Measurements from ENCODE around the gene KRTAP3-2. TPM values are rescaled to one million over a fixed set of nuclear protein-coding genes. Genes with fewer than 3 reads are reported as not detected.

Gene KRTAP3-2
- total RNA-seq, 1 experiment from 2014 or later = not detected

GRCh38 chr17:40967582-40967981, 32.1 kb downstream of the KRTAP3-2 start:
- no peak for DNase-seq (ENCODE audit: low read depth)

GRCh38 chr17:40966848-40967247, 32.9 kb downstream of the KRTAP3-2 start, which contains the start of gene KRT39:
Gene KRT39, minus strand, starts transcription at chr17:40966948. Its CDS starts 92 bp downstream, at chr17:40966856.
- no peak for DNase-seq (ENCODE audit: low read depth)

GRCh38 chr17:40963838-40964237, 35.9 kb downstream of the KRTAP3-2 start:
- DNase-seq (ENCODE audit: low read depth) = peak; percentile 51

- no peak for DNase-seq (ENCODE audit: low read depth)
Observed at GRCh38 chr17:40962059-40962561, 37.6 kb downstream of the KRTAP3-2 start.

- DNase-seq (ENCODE audit: low read depth) = no peak
Observed at GRCh38 chr17:40961591-40961990, 38.1 kb downstream of the KRTAP3-2 start.

- DNase-seq (ENCODE audit: low read depth) = no peak
Observed at GRCh38 chr17:40960144-40960543, 39.6 kb downstream of the KRTAP3-2 start.

GRCh38 chr17:40958086-40958953, 41.4 kb downstream of the KRTAP3-2 start:
- DNase-seq (ENCODE audit: low read depth) = no peak

- DNase-seq (ENCODE audit: low read depth) = peak; percentile 94
Observed at GRCh38 chr17:40956401-40957254, 43.1 kb downstream of the KRTAP3-2 start.

- peak; percentile 69 for DNase-seq (ENCODE audit: low read depth)
Observed at GRCh38 chr17:40953881-40954280, 45.8 kb downstream of the KRTAP3-2 start.

GRCh38 chr17:40952661-40953060, 47.0 kb downstream of the KRTAP3-2 start:
- DNase-seq (ENCODE audit: low read depth) = no peak

GRCh38 chr17:40952154-40952553, 47.6 kb downstream of the KRTAP3-2 start:
- no peak for DNase-seq (ENCODE audit: low read depth)

- no peak for DNase-seq (ENCODE audit: low read depth)
Observed at GRCh38 chr17:40951011-40951622, 48.6 kb downstream of the KRTAP3-2 start.

GRCh38 chr17:40950176-40950575, 49.5 kb downstream of the KRTAP3-2 start:
- DNase-seq (ENCODE audit: low read depth) = no peak

GRCh38 chr17:40949418-40949817, 50.3 kb downstream of the KRTAP3-2 start:
- no peak for DNase-seq (ENCODE audit: low read depth)

Small RNA genes within 50 kb of the gene (small RNA-seq; reads per million reads assigned to genes)
- gene KRTAP3-4P = not detected

Other genes with a start within 250 kb of the KRTAP3-2 start
- not detected in 2 replicates for gene KRT25, start 244.6 kb downstream of the KRTAP3-2 start, total RNA-seq (2014; rRNA removed; shearing (Covaris generic))
- gene KRT26, start 227.7 kb downstream of the KRTAP3-2 start, total RNA-seq (2014; rRNA removed; shearing (Covaris generic)) = not detected in 2 replicates
- gene KRT27, start 217.4 kb downstream of the KRTAP3-2 start, total RNA-seq (2014; rRNA removed; shearing (Covaris generic)) = not detected in 2 replicates
- not detected in 2 replicates for gene KRT28, start 199.9 kb downstream of the KRTAP3-2 start, total RNA-seq (2014; rRNA removed; shearing (Covaris generic))
- gene KRT10, start 177.3 kb downstream of the KRTAP3-2 start, total RNA-seq (2014; rRNA removed; shearing (Covaris generic)) = 24.0 and 32.4 TPM in 2 replicates
- gene KRT12, start 132.7 kb downstream of the KRTAP3-2 start, total RNA-seq (2014; rRNA removed; shearing (Covaris generic)) = not detected in 2 replicates
- gene KRT20, start 114.7 kb downstream of the KRTAP3-2 start, total RNA-seq (2014; rRNA removed; shearing (Covaris generic)) = not detected in 2 replicates
- 0.33 TPM in 1 of 2 replicates, not detected in the other for gene KRT23, start 62.3 kb downstream of the KRTAP3-2 start, total RNA-seq (2014; rRNA removed; shearing (Covaris generic))
- gene KRT39, start 33.0 kb downstream of the KRTAP3-2 start, total RNA-seq (2014; rRNA removed; shearing (Covaris generic)) = not detected in 2 replicates
- gene KRT40, start 15.6 kb downstream of the KRTAP3-2 start, total RNA-seq (2014; rRNA removed; shearing (Covaris generic)) = not detected in 2 replicates
- not detected in 2 replicates for gene KRTAP3-3, start 5.7 kb downstream of the KRTAP3-2 start, total RNA-seq (2014; rRNA removed; shearing (Covaris generic))
- gene KRTAP3-1, start 9.2 kb upstream of the KRTAP3-2 start, total RNA-seq (2014; rRNA removed; shearing (Covaris generic)) = not detected in 2 replicates
- gene KRTAP1-5, start 27.3 kb upstream of the KRTAP3-2 start, total RNA-seq (2014; rRNA removed; shearing (Covaris generic)) = not detected in 2 replicates
- gene KRTAP1-4, start 30.3 kb upstream of the KRTAP3-2 start, total RNA-seq (2014; rRNA removed; shearing (Covaris generic)) = not detected in 2 replicates
- not detected in 2 replicates for gene KRTAP1-3, start 35.0 kb upstream of the KRTAP3-2 start, total RNA-seq (2014; rRNA removed; shearing (Covaris generic))
- not detected in 2 replicates for gene KRTAP1-1, start 41.5 kb upstream of the KRTAP3-2 start, total RNA-seq (2014; rRNA removed; shearing (Covaris generic))
- 2.0 TPM in 1 of 2 replicates, not detected in the other for gene KRTAP2-1, start 47.4 kb upstream of the KRTAP3-2 start, total RNA-seq (2014; rRNA removed; shearing (Covaris generic))
- not detected in 2 replicates for gene KRTAP2-2, start 55.3 kb upstream of the KRTAP3-2 start, total RNA-seq (2014; rRNA removed; shearing (Covaris generic))
- 1.2 and 6.2 TPM in 2 replicates for gene KRTAP2-3, start 60.2 kb upstream of the KRTAP3-2 start, total RNA-seq (2014; rRNA removed; shearing (Covaris generic))
- gene KRTAP2-4, start 66.0 kb upstream of the KRTAP3-2 start, total RNA-seq (2014; rRNA removed; shearing (Covaris generic)) = not detected in 2 replicates
- gene KRTAP4-7, start 84.2 kb upstream of the KRTAP3-2 start, total RNA-seq (2014; rRNA removed; shearing (Covaris generic)) = not detected in 2 replicates
- gene KRTAP4-8, start 98.2 kb upstream of the KRTAP3-2 start, total RNA-seq (2014; rRNA removed; shearing (Covaris generic)) = not detected in 2 replicates
- not detected in 2 replicates for gene KRTAP4-16, start 102.3 kb upstream of the KRTAP3-2 start, total RNA-seq (2014; rRNA removed; shearing (Covaris generic))
- gene KRTAP4-9, start 105.5 kb upstream of the KRTAP3-2 start, total RNA-seq (2014; rRNA removed; shearing (Covaris generic)) = 0.29 and 0.57 TPM in 2 replicates
- gene KRTAP4-11, start 118.5 kb upstream of the KRTAP3-2 start, total RNA-seq (2014; rRNA removed; shearing (Covaris generic)) = not detected in 2 replicates
- not detected in 2 replicates for gene KRTAP4-12, start 124.3 kb upstream of the KRTAP3-2 start, total RNA-seq (2014; rRNA removed; shearing (Covaris generic))
- not detected in 2 replicates for gene KRTAP4-6, start 140.6 kb upstream of the KRTAP3-2 start, total RNA-seq (2014; rRNA removed; shearing (Covaris generic))
- not detected in 2 replicates for gene KRTAP4-5, start 149.9 kb upstream of the KRTAP3-2 start, total RNA-seq (2014; rRNA removed; shearing (Covaris generic))
- not detected in 2 replicates for gene KRTAP4-4, start 160.8 kb upstream of the KRTAP3-2 start, total RNA-seq (2014; rRNA removed; shearing (Covaris generic))
- not detected in 2 replicates for gene KRTAP4-3, start 168.3 kb upstream of the KRTAP3-2 start, total RNA-seq (2014; rRNA removed; shearing (Covaris generic))
- gene KRTAP4-2, start 178.3 kb upstream of the KRTAP3-2 start, total RNA-seq (2014; rRNA removed; shearing (Covaris generic)) = not detected in 2 replicates
- gene KRTAP4-1, start 185.0 kb upstream of the KRTAP3-2 start, total RNA-seq (2014; rRNA removed; shearing (Covaris generic)) = not detected in 2 replicates
- gene KRTAP9-1, start 190.0 kb upstream of the KRTAP3-2 start, total RNA-seq (2014; rRNA removed; shearing (Covaris generic)) = not detected in 2 replicates
- gene KRTAP9-2, start 226.7 kb upstream of the KRTAP3-2 start, total RNA-seq (2014; rRNA removed; shearing (Covaris generic)) = not detected in 2 replicates
- not detected in 2 replicates for gene KRTAP9-3, start 232.5 kb upstream of the KRTAP3-2 start, total RNA-seq (2014; rRNA removed; shearing (Covaris generic))
- gene KRTAP9-8, start 238.1 kb upstream of the KRTAP3-2 start, total RNA-seq (2014; rRNA removed; shearing (Covaris generic)) = not detected in 2 replicates
- not detected in 2 replicates for gene KRTAP9-4, start 249.8 kb upstream of the KRTAP3-2 start, total RNA-seq (2014; rRNA removed; shearing (Covaris generic))